ENCODE data around the gene GRAMD1B.

GRCh38 chr11:123547180-123547579 is 117.1 kb downstream of the GRAMD1B start:
- no peak for TF ChIP-seq POLR2A (IDR thresholded peaks at IDR 0.05)
- no peak for TF ChIP-seq CTCF (IDR thresholded peaks at IDR 0.05)
